ENCODE data around the gene TMEM191B. TPM values are rescaled to one million over a fixed set of nuclear protein-coding genes. Genes with fewer than 3 reads are reported as not detected.
"Not testable (repeated sequence)": the region's sequence is repeated elsewhere in the genome, so short reads cannot be mapped to it uniquely, and the experiment has no call there.

Gene TMEM191B
- polyA plus RNA-seq, 1 donor from 2014 or later, result 47.9 TPM

- H3K27ac ChIP-seq (ENCODE audit: low read length); H3K9ac ChIP-seq (ENCODE audit: low read length); H3K4me2 ChIP-seq (ENCODE audit: low read length); H3K27me3 ChIP-seq (ENCODE audit: insufficient read depth, low read depth, low read length); H3K4me3 ChIP-seq (ENCODE audit: low read length); H4K20me1 ChIP-seq (ENCODE audit: insufficient read depth); H3K9me2 ChIP-seq (ENCODE audit: insufficient read depth, low read length); H3K9me3 ChIP-seq (ENCODE audit: low read length); H3K36me3 ChIP-seq (ENCODE audit: insufficient read depth, low read length); H3K79me2 ChIP-seq (replicated peaks; ENCODE audit: insufficient read depth, low read length); H3F3A ChIP-seq (ENCODE audit: insufficient read depth, low read length, poor library complexity, severe bottlenecking); H2AFZ ChIP-seq (ENCODE audit: low read depth, low read length): not testable (repeated sequence)
Measured at GRCh38 chr22:18570509-18571246, 43.1 kb downstream of the TMEM191B start.

GRCh38 chr22:18573483-18574164, 46.0 kb downstream of the TMEM191B start:
- H4K20me1 ChIP-seq (ENCODE audit: insufficient read depth); H3K9ac ChIP-seq (ENCODE audit: low read length); H3K4me2 ChIP-seq (ENCODE audit: low read length); H3K27me3 ChIP-seq (ENCODE audit: insufficient read depth, low read depth, low read length); H3K4me3 ChIP-seq (ENCODE audit: low read length); H3F3A ChIP-seq (ENCODE audit: insufficient read depth, low read length, poor library complexity, severe bottlenecking); H2AFZ ChIP-seq (ENCODE audit: low read depth, low read length); H3K9me2 ChIP-seq (ENCODE audit: insufficient read depth, low read length); H3K79me2 ChIP-seq (replicated peaks; ENCODE audit: insufficient read depth, low read length); H3K9me3 ChIP-seq (ENCODE audit: low read length); H3K36me3 ChIP-seq (ENCODE audit: insufficient read depth, low read length); H3K27ac ChIP-seq (ENCODE audit: low read length): not testable (repeated sequence)

- not testable (repeated sequence) for H3K4me3 ChIP-seq (ENCODE audit: low read length); H4K20me1 ChIP-seq (ENCODE audit: insufficient read depth); H3K9ac ChIP-seq (ENCODE audit: low read length); H3K27ac ChIP-seq (ENCODE audit: low read length); H2AFZ ChIP-seq (ENCODE audit: low read depth, low read length); H3K9me3 ChIP-seq (ENCODE audit: low read length); H3K79me2 ChIP-seq (replicated peaks; ENCODE audit: insufficient read depth, low read length); H3K4me2 ChIP-seq (ENCODE audit: low read length); H3K27me3 ChIP-seq (ENCODE audit: insufficient read depth, low read depth, low read length); H3F3A ChIP-seq (ENCODE audit: insufficient read depth, low read length, poor library complexity, severe bottlenecking); H3K9me2 ChIP-seq (ENCODE audit: insufficient read depth, low read length); H3K36me3 ChIP-seq (ENCODE audit: insufficient read depth, low read length)
Measured at GRCh38 chr22:18574555-18574954, 47.0 kb downstream of the TMEM191B start.

GRCh38 chr22:18575686-18576085, 48.1 kb downstream of the TMEM191B start:
- H2AFZ ChIP-seq (ENCODE audit: low read depth, low read length); H3K79me2 ChIP-seq (replicated peaks; ENCODE audit: insufficient read depth, low read length); H3K9ac ChIP-seq (ENCODE audit: low read length); H3F3A ChIP-seq (ENCODE audit: insufficient read depth, low read length, poor library complexity, severe bottlenecking); H3K9me2 ChIP-seq (ENCODE audit: insufficient read depth, low read length); H3K9me3 ChIP-seq (ENCODE audit: low read length); H4K20me1 ChIP-seq (ENCODE audit: insufficient read depth); H3K36me3 ChIP-seq (ENCODE audit: insufficient read depth, low read length); H3K4me2 ChIP-seq (ENCODE audit: low read length); H3K4me3 ChIP-seq (ENCODE audit: low read length); H3K27ac ChIP-seq (ENCODE audit: low read length); H3K27me3 ChIP-seq (ENCODE audit: insufficient read depth, low read depth, low read length): not testable (repeated sequence)

- not testable (repeated sequence) for H3K4me3 ChIP-seq (ENCODE audit: low read length); H3K9me3 ChIP-seq (ENCODE audit: low read length); H2AFZ ChIP-seq (ENCODE audit: low read depth, low read length); H3K36me3 ChIP-seq (ENCODE audit: insufficient read depth, low read length); H3K4me2 ChIP-seq (ENCODE audit: low read length); H3K79me2 ChIP-seq (replicated peaks; ENCODE audit: insufficient read depth, low read length); H4K20me1 ChIP-seq (ENCODE audit: insufficient read depth); H3K27me3 ChIP-seq (ENCODE audit: insufficient read depth, low read depth, low read length); H3K9ac ChIP-seq (ENCODE audit: low read length); H3F3A ChIP-seq (ENCODE audit: insufficient read depth, low read length, poor library complexity, severe bottlenecking); H3K27ac ChIP-seq (ENCODE audit: low read length); H3K9me2 ChIP-seq (ENCODE audit: insufficient read depth, low read length)
Measured at GRCh38 chr22:18577090-18577818, 49.7 kb downstream of the TMEM191B start.

- not testable (repeated sequence) for H3K79me2 ChIP-seq (replicated peaks; ENCODE audit: insufficient read depth, low read length); H3K27me3 ChIP-seq (ENCODE audit: insufficient read depth, low read depth, low read length); H3K4me2 ChIP-seq (ENCODE audit: low read length); H3K9me2 ChIP-seq (ENCODE audit: insufficient read depth, low read length); H3K9me3 ChIP-seq (ENCODE audit: low read length); H3K36me3 ChIP-seq (ENCODE audit: insufficient read depth, low read length); H2AFZ ChIP-seq (ENCODE audit: low read depth, low read length); H3F3A ChIP-seq (ENCODE audit: insufficient read depth, low read length, poor library complexity, severe bottlenecking); H3K9ac ChIP-seq (ENCODE audit: low read length); H4K20me1 ChIP-seq (ENCODE audit: insufficient read depth); H3K4me3 ChIP-seq (ENCODE audit: low read length); H3K27ac ChIP-seq (ENCODE audit: low read length)
Measured at GRCh38 chr22:18577847-18578246, 50.2 kb downstream of the TMEM191B start.
